Omental fat pad (tissue), 4 donors: ENCODE results near the gene SYT2. TPM values are rescaled to one million over a fixed set of nuclear protein-coding genes. Genes with fewer than 3 reads are reported as not detected.

Source experiments
- ATAC-seq: fragments of 150-250 bp; one replicate; pipeline ENCODE4 v1.9.1; 2016; ENCODE audit warnings: mild to moderate bottlenecking, moderate library complexity; ENCODE audit not compliant: low FRiP score
- DNase-seq: peaks from one replicate; pipeline ENCODE4 v3.0.0-alpha.2; 2019; ENCODE audit warnings: low spot score
- CTCF ChIP-seq, 3 donors: fragments of 450-650 bp; IDR thresholded peaks; one replicate each; pipeline ENCODE4 v1.5.1; 2016 to 2017; ENCODE audit warnings: antibody characterized with exemption in 3 of 3, mild to moderate bottlenecking in 3 of 3, moderate library complexity in 2 of 3
- total RNA-seq, 4 donors: library from RNA; depleted of rRNA; stranded (reverse); fragments of >200 nt; gene quantifications; one replicate each; pipeline ENCODE4 v1.1.0, GENCODE V29; 2016

The SYT2 gene
- total RNA-seq, 4 donors from 2014 or later = 0.12 TPM; not detected in 3

DNA sequence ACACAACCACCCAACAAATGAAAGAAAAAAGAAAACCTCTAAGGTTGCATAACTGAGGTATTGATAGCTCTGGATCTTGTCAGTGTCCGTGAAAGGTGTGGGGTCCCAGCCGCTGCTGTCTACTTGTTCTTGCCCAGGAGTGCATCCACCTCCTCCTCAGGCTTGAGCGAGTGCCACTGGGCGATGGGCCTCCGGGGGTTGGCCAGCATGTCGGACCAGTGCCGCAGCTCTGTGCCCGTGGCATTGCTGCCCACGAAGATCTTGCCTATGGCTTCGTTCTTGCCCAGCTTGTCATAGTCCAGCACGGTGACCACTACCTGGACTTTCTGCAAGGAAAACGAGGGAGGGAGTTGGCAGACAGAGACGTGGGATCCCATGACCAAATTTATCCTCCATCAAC lies 113.6 kb downstream of the SYT2 start:
- ATAC-seq (no peak), DNase-seq (no peak)
- TF ChIP-seq CTCF (IDR thresholded peaks at IDR 0.05) = no peak

DNA sequence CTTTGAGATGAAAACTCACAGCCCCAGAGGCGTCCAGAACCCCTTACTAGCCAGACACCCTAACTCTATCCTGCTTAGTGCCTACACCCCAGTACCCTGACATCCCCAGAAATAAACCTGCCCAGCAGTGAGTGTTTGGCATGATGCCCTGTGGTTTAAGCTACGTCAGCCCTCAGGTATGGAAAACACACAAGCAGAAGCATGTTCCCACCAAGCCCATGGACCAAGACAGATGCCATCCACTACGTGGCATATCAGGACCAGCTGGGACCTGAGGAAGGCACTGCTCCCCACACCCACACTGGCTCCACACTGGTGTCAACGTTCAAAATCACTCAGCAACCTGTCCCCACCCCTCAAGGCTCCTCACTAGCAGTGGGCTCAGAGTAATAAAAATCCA lies 116.4 kb downstream of the SYT2 start:
- ATAC-seq = no peak
- TF ChIP-seq CTCF (IDR thresholded peaks at IDR 0.05) = no peak
- no peak for DNase-seq

DNA sequence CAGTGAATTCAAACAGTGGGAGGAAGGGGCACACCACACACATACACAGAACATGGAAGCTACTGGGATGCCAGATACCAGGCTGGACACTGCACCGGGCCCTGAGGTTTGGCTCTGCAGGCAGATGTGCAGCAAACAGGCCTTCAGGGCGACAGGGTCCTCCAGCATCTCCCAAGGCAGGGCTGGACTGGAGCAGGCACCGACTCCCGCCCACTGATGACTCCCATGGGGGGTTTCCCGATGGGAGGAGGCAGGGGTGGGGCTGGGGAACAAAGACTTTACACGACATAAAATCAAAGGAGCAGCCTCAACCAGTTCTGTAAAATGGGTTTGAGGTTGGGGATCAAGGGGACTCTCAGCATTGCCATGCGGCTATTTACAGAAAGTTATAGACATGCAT lies 118.1 kb downstream of the SYT2 start:
- TF ChIP-seq CTCF (IDR thresholded peaks at IDR 0.05) = no peak
- DNase-seq (no peak), ATAC-seq (no peak)

- ATAC-seq (peak; percentile 13), DNase-seq (no peak)
- TF ChIP-seq CTCF (IDR thresholded peaks at IDR 0.05) = no peak
Measured at GRCh38 chr1:202591515-202591914, 118.7 kb downstream of the SYT2 start.

- no peak for DNase-seq
- no peak for ATAC-seq
- no peak for TF ChIP-seq CTCF (IDR thresholded peaks at IDR 0.05)
Measured at GRCh38 chr1:202590975-202591411, 119.3 kb downstream of the SYT2 start.

- TF ChIP-seq CTCF (IDR thresholded peaks at IDR 0.05) = no peak
- ATAC-seq (no peak), DNase-seq (no peak)
Measured at GRCh38 chr1:202590126-202590525, 120.1 kb downstream of the SYT2 start.

- peak; percentile 84 for ATAC-seq
- DNase-seq = peak; percentile 46
- no peak for TF ChIP-seq CTCF (IDR thresholded peaks at IDR 0.05)
Measured at GRCh38 chr1:202589190-202589930, 120.9 kb downstream of the SYT2 start.
